HG03442 (cell line): ENCODE measurements around the gene DLX4.

Source experiments
- ATAC-seq: cut with Tn5 transposase; IDR thresholded peaks from one replicate; pipeline ENCODE4 v1.9.1; 2021; ENCODE audit warnings: mild to moderate bottlenecking, moderate library complexity; ENCODE audit not compliant: unreplicated experiment

Gene DLX4

GRCh38 chr17:50003911-50004310 lies 34.9 kb downstream of the DLX4 start:
- ATAC-seq, result no peak

DNA sequence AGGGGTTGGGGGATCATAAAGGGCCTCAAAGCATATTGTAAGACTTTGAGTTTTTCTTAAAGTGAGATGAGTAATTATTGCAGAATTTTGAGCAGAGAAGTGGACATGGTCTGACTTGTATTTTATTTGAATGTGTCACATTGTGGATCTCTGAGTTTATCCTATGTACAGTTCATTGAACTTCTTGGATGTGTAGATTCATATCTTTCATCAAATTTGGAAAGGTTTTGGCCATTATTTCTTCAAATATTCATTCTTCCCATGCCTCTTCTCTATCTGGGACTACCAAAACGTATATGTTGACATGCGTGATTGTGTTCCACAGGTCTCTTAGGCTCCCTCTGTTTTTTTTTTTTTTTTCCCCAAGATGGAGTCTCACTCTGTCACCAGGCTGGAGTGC lies 40.3 kb downstream of the DLX4 start:
- ATAC-seq, result no peak

DNA sequence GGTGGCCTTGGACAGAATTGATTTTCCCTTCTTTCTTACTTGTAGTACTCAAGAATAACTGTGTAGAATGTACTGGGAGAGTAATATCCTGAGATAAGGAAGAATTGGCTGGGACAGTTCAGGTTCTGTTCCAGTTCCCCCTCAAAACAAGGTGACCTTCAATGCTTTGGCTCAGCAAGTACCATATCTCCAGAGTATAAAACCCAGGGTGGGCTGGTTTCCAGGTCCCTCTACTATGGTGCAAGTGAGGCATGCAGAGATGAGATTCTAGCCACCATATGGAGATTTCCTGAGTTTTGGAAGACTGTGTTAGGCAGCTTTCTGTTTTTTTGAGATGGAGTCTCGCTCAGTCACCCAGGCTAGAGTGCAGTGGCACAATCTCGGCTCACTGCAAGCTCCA lies 44.1 kb downstream of the DLX4 start:
- ATAC-seq, result no peak

- ATAC-seq, result no peak
These were observed 45.6 kb downstream of the DLX4 start for GRCh38 chr17:50014471-50015088.

DNA sequence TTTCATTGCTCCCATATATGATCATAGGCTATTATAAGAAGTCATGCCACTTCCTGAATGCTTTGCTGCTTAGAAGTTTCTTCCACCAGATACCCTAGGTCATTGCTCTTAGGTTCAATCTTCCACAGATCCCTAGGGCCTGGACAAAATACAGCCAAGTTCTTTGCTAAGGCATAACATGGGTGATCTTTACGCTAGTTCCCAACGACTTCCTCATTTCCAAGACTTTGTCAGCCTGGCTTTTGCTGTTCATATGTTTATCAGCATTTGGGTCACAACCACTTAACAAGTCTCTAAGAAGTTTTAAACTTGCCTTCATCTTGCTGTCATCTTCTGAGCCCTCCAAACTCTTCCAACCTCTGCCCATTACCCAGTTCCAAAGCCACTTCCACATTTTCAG lies 46.2 kb downstream of the DLX4 start:
- ATAC-seq, result no peak

DNA sequence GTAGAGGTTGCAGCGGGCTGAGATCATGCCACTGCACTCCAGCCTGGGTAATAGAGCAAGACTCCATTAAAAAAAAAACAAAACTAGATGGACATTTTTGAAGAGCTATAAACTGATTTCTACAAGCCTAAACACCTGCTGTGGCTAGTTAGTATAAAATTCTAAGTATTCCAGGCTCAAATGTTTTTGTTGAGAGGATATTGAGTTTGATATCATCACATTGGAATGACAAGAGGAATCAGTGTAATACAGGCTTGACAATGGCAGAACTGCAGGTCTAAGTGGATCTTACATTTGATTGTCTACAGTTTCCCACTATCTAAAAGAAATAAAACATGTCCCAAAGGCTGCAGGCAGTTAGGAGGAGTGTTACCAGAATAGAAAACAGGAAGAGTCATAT lies 49.9 kb downstream of the DLX4 start:
- ATAC-seq, result no peak

DNA sequence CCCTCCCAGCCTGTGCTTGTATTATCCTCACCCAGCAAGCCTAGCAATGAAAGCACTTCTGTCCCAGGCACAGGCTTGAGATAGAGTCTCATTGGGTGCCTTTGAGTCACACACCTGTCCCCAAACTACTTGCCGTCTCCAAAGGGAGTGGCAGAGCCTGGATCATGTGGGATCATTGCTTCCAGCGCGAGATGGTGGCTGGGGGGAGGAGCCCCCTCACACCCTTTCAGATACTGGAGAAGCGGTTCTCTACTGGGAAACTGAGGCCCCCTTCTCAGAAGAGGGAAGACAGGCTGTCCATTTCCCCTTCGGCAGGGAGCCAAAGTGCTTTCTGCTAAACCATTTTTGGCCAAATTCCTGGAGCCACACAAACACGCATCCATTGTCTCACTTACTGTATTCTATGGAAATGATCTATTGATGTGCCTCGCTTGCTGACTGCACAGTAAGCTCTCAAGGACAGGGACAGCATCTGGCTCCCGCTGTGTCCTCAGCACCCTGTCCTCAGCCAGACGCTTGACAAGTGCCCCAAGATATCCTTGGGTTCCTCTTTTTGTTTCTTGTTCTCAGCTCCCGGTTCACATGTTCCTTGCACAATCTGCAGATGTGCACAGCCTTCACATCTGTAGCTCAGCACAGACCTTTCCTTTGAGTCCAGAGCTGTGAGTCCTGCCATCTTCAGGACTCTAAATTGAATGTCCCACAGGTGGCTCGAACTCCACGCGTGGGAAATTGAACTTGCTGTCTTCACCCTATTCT lies 52.0 kb downstream of the DLX4 start:
- no peak for ATAC-seq

- ATAC-seq, result no peak
These were observed 52.8 kb downstream of the DLX4 start for GRCh38 chr17:50021681-50022370.

DNA sequence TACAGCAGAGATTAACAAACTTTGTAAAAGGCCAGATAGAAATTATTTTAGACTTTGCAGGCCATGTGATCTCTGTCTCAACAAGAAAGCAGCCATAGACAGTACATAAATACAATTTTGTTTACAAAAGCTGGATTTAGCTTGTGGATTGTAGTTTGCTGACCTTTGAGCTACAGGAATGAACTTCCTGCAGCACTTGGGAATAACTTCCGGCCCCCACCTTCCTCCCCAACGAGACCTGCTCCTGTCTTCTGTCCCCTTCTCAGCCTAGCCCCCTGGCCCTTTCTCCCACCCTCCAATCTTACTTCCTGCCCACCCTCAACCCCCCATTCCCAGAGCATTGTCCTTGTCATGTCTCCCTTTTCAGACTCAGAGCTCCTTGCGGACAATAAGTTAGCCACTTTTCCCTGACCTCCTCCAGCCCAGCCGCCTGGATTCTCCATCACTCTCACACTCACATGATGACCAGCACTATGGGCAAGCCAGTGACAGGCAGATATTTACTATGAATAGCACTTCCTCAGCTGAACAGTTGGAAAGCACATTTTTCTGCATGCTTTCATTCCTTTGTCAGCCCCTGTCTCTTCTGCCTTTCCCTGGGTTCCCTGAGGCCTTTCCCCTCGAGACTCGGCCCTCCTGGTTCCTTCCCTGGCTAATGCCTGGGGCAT lies 53.6 kb downstream of the DLX4 start:
- ATAC-seq, result no peak

DNA sequence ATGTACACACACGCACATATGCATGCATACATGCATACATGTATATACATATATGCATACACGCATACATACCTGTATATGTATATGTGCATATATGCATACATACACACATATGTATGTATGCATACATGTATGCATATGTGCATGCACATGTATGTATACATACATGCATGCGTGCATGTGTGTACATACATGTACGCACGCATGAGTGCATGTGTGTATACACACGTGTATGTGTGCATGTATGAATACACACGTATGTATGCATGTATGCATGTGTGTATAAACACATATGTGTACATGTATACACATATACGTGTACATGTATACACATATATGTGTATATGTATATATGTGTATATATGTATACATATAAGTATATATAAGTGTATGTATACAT lies 54.5 kb downstream of the DLX4 start:
- ATAC-seq, result no peak
